Small intestine (tissue), 7 donors: ENCODE data around the gene FOXM1. TPM values are rescaled to one million over a fixed set of nuclear protein-coding genes. Genes with fewer than 3 reads are reported as not detected.
"Not testable (repeated sequence)": the region's sequence is repeated elsewhere in the genome, so short reads cannot be mapped to it uniquely, and the experiment has no call there.

ENCODE experiments used
- DNase-seq, 2 donors: peaks; one replicate each; pipeline versions ENCODE4 v3.0.0 to v3.0.0-alpha.2; 2013
- FAIRE-seq: peaks from 2 replicates; lab custom pipeline; 2012; peaks lifted over from hg19 to GRCh38; lab: Jason Lieb, UNC
- H3K27ac ChIP-seq, 3 donors: one replicate each; pipeline ENCODE4 v1.5.1; 2013; ENCODE audit warnings: low read length in 2 of 3, mild to moderate bottlenecking in 2 of 3, control low read depth in 1 of 3, inconsistent platforms in 1 of 3, low read depth in 1 of 3, moderate library complexity in 1 of 3
- H3K27me3 ChIP-seq, 3 donors: one replicate each; pipeline ENCODE4 v1.6.1; 2013; ENCODE audit warnings: low read length in 3 of 3, inconsistent platforms in 1 of 3; ENCODE audit not compliant: control insufficient read depth in 3 of 3, insufficient read depth in 3 of 3
- H3K36me3 ChIP-seq, 3 donors: one replicate each; pipeline ENCODE4 v1.6.1; 2013; ENCODE audit warnings: low read length in 3 of 3, inconsistent platforms in 1 of 3, low read depth in 1 of 3, mild to moderate bottlenecking in 1 of 3, moderate library complexity in 1 of 3; ENCODE audit not compliant: control insufficient read depth in 3 of 3, insufficient read depth in 2 of 3
- H3K4me1 ChIP-seq, 3 donors: one replicate each; pipeline ENCODE4 v1.6.1; 2013; ENCODE audit warnings: low read length in 2 of 3, inconsistent platforms in 1 of 3, low read depth in 1 of 3, mild to moderate bottlenecking in 1 of 3, moderate library complexity in 1 of 3; ENCODE audit not compliant: control insufficient read depth in 3 of 3, insufficient read depth in 2 of 3
- H3K4me3 ChIP-seq, 3 donors: one replicate each; pipeline ENCODE4 v1.5.1; 2013; ENCODE audit warnings: low read length in 3 of 3, control low read depth in 1 of 3, inconsistent platforms in 1 of 3, low read depth in 1 of 3, mild to moderate bottlenecking in 1 of 3, moderate library complexity in 1 of 3
- H3K9me3 ChIP-seq, 2 donors: one replicate each; pipeline ENCODE4 v1.6.1; 2013; ENCODE audit warnings: low read depth in 1 of 2, low read length in 1 of 2; ENCODE audit not compliant: control insufficient read depth in 2 of 2, insufficient read depth in 1 of 2
- WGBS, 3 donors: extraction: QIAGEN DNeasy Blood & Tissue Kit; methylation state at CpG; one replicate each; pipeline ENCODE4 v1.1.7; 2013; 5-methylcytosine and 5-hydroxymethylcytosine counted together
- polyA plus RNA-seq, 4 donors: library from polyadenylated mRNA; stranded (reverse) in 3 of 4; unstranded in 1 of 4; fragments of 200-250 nt in 3 of 4; fragments of 120-200 nt in 1 of 4; gene quantifications; one replicate each; pipeline versions ENCODE4 v1.2.1 to v1.2.3, GENCODE V29; 2013
- donor health status: healthy with polysubstance abuse.
- donor health status: control.
- donor health status: control.
- donor health status: Bipolar disorder and iron deficiency.
- donor health status: healthy.

FOXM1 gene
- polyA plus RNA-seq, 4 donors: 2.4 to 38.8 (median 10.3) TPM

- peaks cover 0 to 10% (median 4%) of the 10 kb centered on the region in 3 donors for H3K4me1 ChIP-seq
- H3K4me3 ChIP-seq: peak overlapping the region; percentile 83 to 98 (median 90)
- 3% methylated on average over 26 to 38 of the region's 38 CpGs for WGBS, 3 donors
- peak overlapping the region; percentile 12 to 64 (median 45) for H3K27ac ChIP-seq
- H3K9me3 ChIP-seq: no peaks in the 10 kb centered on the region
- peaks cover 0 to 22% (median 0%) of the 10 kb centered on the region in 3 donors for H3K36me3 ChIP-seq
- no peaks in the 10 kb centered on the region for H3K27me3 ChIP-seq
- no peak for FAIRE-seq
- DNase-seq: peak; percentile 35 to 65
Measured at GRCh38 chr12:2876431-2877046, 435 bp downstream of the FOXM1 start.

- peaks cover 0 to 45% (median 0%) of the 10 kb centered on the region in 3 donors for H3K36me3 ChIP-seq
- not testable (repeated sequence) for H3K4me3 ChIP-seq, DNase-seq, H3K4me1 ChIP-seq, H3K27ac ChIP-seq, FAIRE-seq, H3K9me3 ChIP-seq, H3K27me3 ChIP-seq
- 91 to 96% (median 96%) methylated on average over 9 of the region's 9 CpGs for WGBS, 3 donors
Measured at GRCh38 chr12:2868986-2869632, 7.9 kb downstream of the FOXM1 start.

- DNase-seq: no peak
- H3K27ac ChIP-seq: no peak overlapping the region
- no peaks in the 10 kb centered on the region for H3K9me3 ChIP-seq
- 97 to 99% (median 98%) methylated on average over 9 of the region's 9 CpGs for WGBS, 3 donors
- FAIRE-seq: no peak
- no peaks in the 10 kb centered on the region for H3K4me1 ChIP-seq
- H3K4me3 ChIP-seq: no peak overlapping the region
- no peaks in the 10 kb centered on the region for H3K27me3 ChIP-seq
- H3K36me3 ChIP-seq: peaks cover 2 to 42% (median 2%) of the 10 kb centered on the region in 3 donors
Measured at GRCh38 chr12:2864198-2864597, 12.8 kb downstream of the FOXM1 start.

- H3K27me3 ChIP-seq, H3K4me1 ChIP-seq, FAIRE-seq, H3K27ac ChIP-seq, H3K4me3 ChIP-seq, DNase-seq, H3K9me3 ChIP-seq: not testable (repeated sequence)
- H3K36me3 ChIP-seq: peaks cover 2 to 48% (median 2%) of the 10 kb centered on the region in 3 donors
- WGBS, 3 donors: 87 to 96% (median 94%) methylated on average over 6 to 7 of the region's 7 CpGs
Measured at GRCh38 chr12:2863402-2863801, 13.6 kb downstream of the FOXM1 start.

GRCh38 chr12:2862876-2863275 is 14.1 kb downstream of the FOXM1 start:
- no peaks in the 10 kb centered on the region for H3K9me3 ChIP-seq
- H3K4me1 ChIP-seq: peaks cover 0 to 3% (median 0%) of the 10 kb centered on the region in 3 donors
- no peak for FAIRE-seq
- no peak overlapping the region for H3K4me3 ChIP-seq
- H3K36me3 ChIP-seq: peaks cover 2 to 48% (median 2%) of the 10 kb centered on the region in 3 donors
- no peaks in the 10 kb centered on the region for H3K27me3 ChIP-seq
- H3K27ac ChIP-seq: no peak overlapping the region
- DNase-seq: no peak
- 93% methylated on average over 7 of the region's 7 CpGs for WGBS, 3 donors

GRCh38 chr12:2860170-2860569 is 16.8 kb downstream of the FOXM1 start:
- Histone ChIP-seq H3K4me1 (peaks cover 0 to 27% (median 3%) of the 10 kb centered on the region in 3 donors), H3K27ac (no peak overlapping the region), H3K36me3 (peaks cover 2 to 39% (median 2%) of the 10 kb centered on the region in 3 donors), H3K4me3 (no peak overlapping the region), H3K27me3 (no peaks in the 10 kb centered on the region), H3K9me3 (no peaks in the 10 kb centered on the region)
- FAIRE-seq: no peak
- no peak for DNase-seq

- Histone ChIP-seq H3K36me3 (peaks cover 1 to 28% (median 2%) of the 10 kb centered on the region in 3 donors), H3K4me3 (no peak overlapping the region), H3K9me3 (no peaks in the 10 kb centered on the region), H3K27me3 (no peaks in the 10 kb centered on the region), H3K4me1 (peaks cover 0 to 37% (median 3%) of the 10 kb centered on the region in 3 donors), H3K27ac (no peak overlapping the region)
- no peak for FAIRE-seq
- no peak for DNase-seq
- 86 to 96% (median 92%) methylated on average over 12 of the region's 12 CpGs for WGBS, 3 donors
Measured at GRCh38 chr12:2858944-2859421, 18.0 kb downstream of the FOXM1 start.

- H3K9me3 ChIP-seq: no peaks in the 10 kb centered on the region
- DNase-seq (no peak), FAIRE-seq (no peak)
- 75 to 93% (median 77%) methylated on average over 2 of the region's 2 CpGs for WGBS, 3 donors
- no peak overlapping the region for H3K4me3 ChIP-seq
- H3K27ac ChIP-seq: no peak overlapping the region
- no peaks in the 10 kb centered on the region for H3K27me3 ChIP-seq
- peaks cover 0 to 39% (median 3%) of the 10 kb centered on the region in 3 donors for H3K4me1 ChIP-seq
- H3K36me3 ChIP-seq: peaks cover 0 to 25% (median 2%) of the 10 kb centered on the region in 3 donors
Measured at GRCh38 chr12:2858334-2858733, 18.6 kb downstream of the FOXM1 start.
